ENCODE measurements around the gene PEPD. TPM values are rescaled to one million over a fixed set of nuclear protein-coding genes. Genes with fewer than 3 reads are reported as not detected.

The PEPD gene
- total RNA-seq, 4 donors from 2014 or later = 33.9 to 57.0 (median 45.0) TPM

- TF ChIP-seq POLR2A (IDR thresholded peaks at IDR 0.05) (no peak), CTCF (IDR thresholded peaks at IDR 0.05 in 4 of 5, conservative IDR thresholded peaks at IDR 0.05 in 1 of 5) (no peak)
- Histone ChIP-seq H3K4me1 (no peaks in the 10 kb centered on the region), H3K27ac (no peak overlapping the region), H3K36me3 (no peaks in the 10 kb centered on the region), H3K4me3 (no peak overlapping the region), H3K9me3 (no peaks in the 10 kb centered on the region), H3K27me3 (no peaks in the 10 kb centered on the region)
- ATAC-seq (no peak), DNase-seq (no peak)
- in situ Hi-C loops (cut with MboI; ENCODE audit: low sequenced_read_pairs in 4 of 4) = loop anchor here in 1 of 4 donors (10.0 kb wide), 1 partner anchor 353 kb away; no protein-coding TSS in a partner anchor
- intact Hi-C loops (cut with DNase I; ENCODE audit: low total_unique reads) = no loop called here
These were observed 100.2 kb downstream of the PEPD start for GRCh38 chr19:33421368-33421767.

DNA sequence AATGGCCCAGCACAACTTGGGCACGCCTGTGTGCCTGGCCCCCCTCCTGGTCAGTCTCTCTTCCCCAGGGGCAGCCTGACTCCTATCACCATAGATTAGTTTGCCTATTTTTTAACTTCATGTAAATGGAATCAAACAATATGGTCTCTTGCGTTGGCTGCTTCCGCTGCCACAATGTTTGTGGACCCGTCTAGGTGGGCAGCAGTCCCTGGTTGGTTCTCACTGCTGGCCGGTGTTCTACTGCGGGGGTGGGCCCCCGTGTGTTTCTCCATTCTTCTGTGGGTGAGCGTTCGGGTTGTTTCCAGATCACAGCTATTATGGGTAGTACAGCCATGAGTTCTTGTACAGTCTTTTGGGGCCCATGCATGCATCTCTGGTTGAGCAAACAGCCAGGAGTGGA is 100.8 kb downstream of the PEPD start:
- TF ChIP-seq CTCF (IDR thresholded peaks at IDR 0.05 in 4 of 5, conservative IDR thresholded peaks at IDR 0.05 in 1 of 5) (no peak), POLR2A (IDR thresholded peaks at IDR 0.05) (no peak)
- Histone ChIP-seq H3K27me3 (no peaks in the 10 kb centered on the region), H3K4me3 (no peak overlapping the region), H3K36me3 (no peaks in the 10 kb centered on the region), H3K9me3 (no peaks in the 10 kb centered on the region), H3K27ac (no peak overlapping the region), H3K4me1 (no peaks in the 10 kb centered on the region)
- in situ Hi-C loops (cut with MboI; ENCODE audit: low sequenced_read_pairs in 4 of 4) (loop anchor here in 1 of 4 donors (10.0 kb wide), 1 partner anchor 354 kb away; no protein-coding TSS in a partner anchor), intact Hi-C loops (cut with DNase I; ENCODE audit: low total_unique reads) (no loop called here)
- ATAC-seq (no peak), DNase-seq (no peak)

DNA sequence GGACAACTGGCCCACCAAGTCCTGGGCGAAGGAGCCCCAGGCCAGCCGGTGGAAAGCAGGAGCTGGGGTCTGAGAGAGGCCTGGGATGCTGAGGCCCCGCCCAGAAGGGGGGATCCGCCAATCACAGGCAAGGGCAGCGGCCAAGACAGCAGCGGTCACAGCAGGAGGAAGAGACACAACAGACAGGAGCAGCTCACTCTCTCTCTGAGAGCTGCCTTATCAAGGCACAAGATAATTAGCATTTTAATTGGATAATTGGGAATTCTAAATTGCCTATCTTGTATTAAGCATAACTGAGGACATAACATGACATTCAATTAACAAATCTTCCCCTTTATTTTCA is 101.8 kb downstream of the PEPD start:
- no peaks in the 10 kb centered on the region for H3K9me3 ChIP-seq
- H3K36me3 ChIP-seq = no peaks in the 10 kb centered on the region
- intact Hi-C loops (cut with DNase I; ENCODE audit: low total_unique reads) = loop anchor here (5.0 kb wide), 1 partner anchor 353 kb away; no protein-coding TSS in a partner anchor
- H3K27ac ChIP-seq = no peak overlapping the region
- no peak for ATAC-seq
- H3K4me3 ChIP-seq = no peak overlapping the region
- H3K4me1 ChIP-seq = no peaks in the 10 kb centered on the region
- TF ChIP-seq POLR2A (IDR thresholded peaks at IDR 0.05) (no peak), CTCF (IDR thresholded peaks at IDR 0.05 in 4 of 5, conservative IDR thresholded peaks at IDR 0.05 in 1 of 5) (no peak)
- DNase-seq = no peak
- in situ Hi-C loops (cut with MboI; ENCODE audit: low sequenced_read_pairs in 4 of 4) = loop anchor here in 1 of 4 donors (10.0 kb wide), 1 partner anchor 355 kb away; no protein-coding TSS in a partner anchor
- no peaks in the 10 kb centered on the region for H3K27me3 ChIP-seq

DNA sequence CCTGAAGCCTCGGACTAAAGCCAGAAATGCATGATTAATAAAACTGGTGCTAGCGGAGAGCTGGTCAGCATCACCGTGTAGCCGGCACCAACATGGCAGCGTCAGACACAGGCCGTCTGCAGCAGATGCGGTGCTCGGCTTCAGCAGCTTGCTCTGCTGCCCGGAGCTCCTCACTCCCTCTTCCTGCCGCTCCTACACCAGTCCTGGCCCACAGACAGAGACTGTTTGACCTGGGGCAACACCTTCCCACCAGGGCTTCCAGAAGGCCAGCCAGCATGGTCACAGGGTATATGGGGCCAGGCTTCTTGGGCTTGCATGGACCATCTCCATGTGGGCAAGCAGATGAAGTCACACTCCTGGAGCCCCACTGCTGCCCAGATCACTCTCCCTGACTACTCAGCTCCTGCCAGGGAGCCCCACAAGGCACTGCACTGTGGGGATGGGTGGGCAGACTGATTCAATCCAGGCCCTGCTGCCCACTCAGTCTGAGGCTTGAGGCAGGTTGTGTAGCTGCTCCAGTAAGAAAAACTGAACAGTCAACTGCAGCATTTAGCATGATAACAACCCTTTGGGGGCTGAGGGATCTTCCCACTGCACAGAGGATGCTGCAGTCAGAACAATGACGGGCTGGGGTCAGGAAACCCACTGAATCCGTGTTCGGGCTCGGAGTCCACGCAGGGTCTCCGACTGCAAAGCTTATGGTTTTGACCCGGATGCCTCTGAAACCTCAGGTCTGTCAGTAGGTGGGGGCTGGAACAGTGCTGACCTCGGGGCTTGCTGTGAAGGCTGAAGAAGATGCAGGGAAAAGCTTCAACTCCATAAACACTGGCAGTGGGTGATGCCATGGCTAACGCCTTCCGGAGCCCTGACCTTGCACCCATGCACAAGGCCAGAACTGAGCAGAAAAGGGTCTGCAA is 102.5 kb downstream of the PEPD start:
- in situ Hi-C loops (cut with MboI; ENCODE audit: low sequenced_read_pairs in 4 of 4) (no loop called here), intact Hi-C loops (cut with DNase I; ENCODE audit: low total_unique reads) (loop anchor here (5.0 kb wide), 1 partner anchor 353 kb away; no protein-coding TSS in a partner anchor)
- no peak overlapping the region for H3K27ac ChIP-seq
- no peak overlapping the region for H3K4me3 ChIP-seq
- H3K9me3 ChIP-seq = no peaks in the 10 kb centered on the region
- no peaks in the 10 kb centered on the region for H3K27me3 ChIP-seq
- H3K4me1 ChIP-seq = no peaks in the 10 kb centered on the region
- H3K36me3 ChIP-seq = no peaks in the 10 kb centered on the region
- ATAC-seq (no peak), DNase-seq (no peak)
- TF ChIP-seq POLR2A (IDR thresholded peaks at IDR 0.05) (no peak), CTCF (IDR thresholded peaks at IDR 0.05 in 4 of 5, conservative IDR thresholded peaks at IDR 0.05 in 1 of 5) (no peak)
